ENCODE results near the gene ASTN2.

GRCh38 chr9:116998305-116998704 lies 416.6 kb downstream of the ASTN2 start:
- no peak for TF ChIP-seq MYC (IDR thresholded peaks at IDR 0.05; ENCODE audit: low read depth, low read length)
- no peak for TF ChIP-seq POLR2AphosphoS5 (IDR thresholded peaks at IDR 0.05; ENCODE audit: insufficient read depth, low read depth, low read length)
- no peak for TF ChIP-seq CTCF (IDR thresholded peaks at IDR 0.05; ENCODE audit: extremely low read depth in 1 of 2, insufficient read depth in 1 of 2, low read depth in 1 of 2, low read length in 2 of 2)
- TF ChIP-seq POLR2A (IDR thresholded peaks at IDR 0.05; ENCODE audit: low read depth, low read length) = no peak
- no peak for TF ChIP-seq EZH2 (IDR thresholded peaks at IDR 0.05; ENCODE audit: borderline replicate concordance, low read depth, low read length, severe bottlenecking)

All from endothelial cell of umbilical vein (primary cell).